ENCODE data around the gene FRS3.

DNA sequence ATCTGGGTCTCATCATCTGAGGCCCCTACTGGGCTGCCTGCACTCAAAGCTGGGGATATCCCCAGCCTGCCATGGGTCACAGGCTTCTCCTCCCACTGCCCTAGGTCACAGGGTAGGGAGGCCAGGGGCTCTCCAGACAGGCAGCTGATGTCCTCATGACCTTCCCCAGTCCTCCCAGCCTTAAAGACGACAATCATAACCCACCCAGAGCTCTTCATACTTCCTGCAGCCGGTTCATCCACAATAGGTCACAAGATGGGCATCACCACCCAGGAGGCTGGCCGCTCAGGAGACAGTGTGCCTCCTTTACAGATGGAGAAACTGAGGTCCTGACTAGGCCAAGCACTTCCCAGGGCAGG, 59.5 kb downstream of the FRS3 start:
- TF ChIP-seq JUND (IDR thresholded peaks at IDR 0.05; ENCODE audit: low read length) (no peak), JUN (IDR thresholded peaks at IDR 0.05; ENCODE audit: low read depth, low read length) (no peak), POLR2A (IDR thresholded peaks at IDR 0.05; ENCODE audit: control extremely low read depth in 1 of 2, low read depth in 2 of 2, low read length in 2 of 2) (no peak), TAF1 (IDR thresholded peaks at IDR 0.05; ENCODE audit: low read depth, low read length) (no peak), SRF (IDR thresholded peaks at IDR 0.05; ENCODE audit: low read depth, low read length) (no peak), EZH2 (IDR thresholded peaks at IDR 0.05; ENCODE audit: low read depth, low read length, severe bottlenecking) (no peak), RNF2 (IDR thresholded peaks at IDR 0.05; ENCODE audit: borderline replicate concordance, low read depth, low read length, missing control alignments, poor library complexity, severe bottlenecking) (no peak)
- TF ChIP-seq, protein P1, sequence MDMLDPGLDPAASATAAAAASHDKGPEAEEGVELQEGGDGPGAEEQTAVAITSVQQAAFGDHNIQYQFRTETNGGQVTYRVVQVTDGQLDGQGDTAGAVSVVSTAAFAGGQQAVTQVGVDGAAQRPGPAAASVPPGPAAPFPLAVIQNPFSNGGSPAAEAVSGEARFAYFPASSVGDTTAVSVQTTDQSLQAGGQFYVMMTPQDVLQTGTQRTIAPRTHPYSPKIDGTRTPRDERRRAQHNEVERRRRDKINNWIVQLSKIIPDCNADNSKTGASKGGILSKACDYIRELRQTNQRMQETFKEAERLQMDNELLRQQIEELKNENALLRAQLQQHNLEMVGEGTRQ (IDR thresholded peaks at IDR 0.05; ENCODE audit: low read length) = no peak
- TF ChIP-seq, protein P2, sequence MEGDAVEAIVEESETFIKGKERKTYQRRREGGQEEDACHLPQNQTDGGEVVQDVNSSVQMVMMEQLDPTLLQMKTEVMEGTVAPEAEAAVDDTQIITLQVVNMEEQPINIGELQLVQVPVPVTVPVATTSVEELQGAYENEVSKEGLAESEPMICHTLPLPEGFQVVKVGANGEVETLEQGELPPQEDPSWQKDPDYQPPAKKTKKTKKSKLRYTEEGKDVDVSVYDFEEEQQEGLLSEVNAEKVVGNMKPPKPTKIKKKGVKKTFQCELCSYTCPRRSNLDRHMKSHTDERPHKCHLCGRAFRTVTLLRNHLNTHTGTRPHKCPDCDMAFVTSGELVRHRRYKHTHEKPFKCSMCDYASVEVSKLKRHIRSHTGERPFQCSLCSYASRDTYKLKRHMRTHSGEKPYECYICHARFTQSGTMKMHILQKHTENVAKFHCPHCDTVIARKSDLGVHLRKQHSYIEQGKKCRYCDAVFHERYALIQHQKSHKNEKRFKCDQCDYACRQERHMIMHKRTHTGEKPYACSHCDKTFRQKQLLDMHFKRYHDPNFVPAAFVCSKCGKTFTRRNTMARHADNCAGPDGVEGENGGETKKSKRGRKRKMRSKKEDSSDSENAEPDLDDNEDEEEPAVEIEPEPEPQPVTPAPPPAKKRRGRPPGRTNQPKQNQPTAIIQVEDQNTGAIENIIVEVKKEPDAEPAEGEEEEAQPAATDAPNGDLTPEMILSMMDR (IDR thresholded peaks at IDR 0.05; ENCODE audit: control extremely low read depth in 1 of 3, insufficient read depth in 1 of 3, low read depth in 1 of 3, low read length in 3 of 3) = no peak
- TF ChIP-seq, protein P3, sequence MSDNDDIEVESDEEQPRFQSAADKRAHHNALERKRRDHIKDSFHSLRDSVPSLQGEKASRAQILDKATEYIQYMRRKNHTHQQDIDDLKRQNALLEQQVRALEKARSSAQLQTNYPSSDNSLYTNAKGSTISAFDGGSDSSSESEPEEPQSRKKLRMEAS (IDR thresholded peaks at IDR 0.05) = no peak
- TF ChIP-seq, protein P4, sequence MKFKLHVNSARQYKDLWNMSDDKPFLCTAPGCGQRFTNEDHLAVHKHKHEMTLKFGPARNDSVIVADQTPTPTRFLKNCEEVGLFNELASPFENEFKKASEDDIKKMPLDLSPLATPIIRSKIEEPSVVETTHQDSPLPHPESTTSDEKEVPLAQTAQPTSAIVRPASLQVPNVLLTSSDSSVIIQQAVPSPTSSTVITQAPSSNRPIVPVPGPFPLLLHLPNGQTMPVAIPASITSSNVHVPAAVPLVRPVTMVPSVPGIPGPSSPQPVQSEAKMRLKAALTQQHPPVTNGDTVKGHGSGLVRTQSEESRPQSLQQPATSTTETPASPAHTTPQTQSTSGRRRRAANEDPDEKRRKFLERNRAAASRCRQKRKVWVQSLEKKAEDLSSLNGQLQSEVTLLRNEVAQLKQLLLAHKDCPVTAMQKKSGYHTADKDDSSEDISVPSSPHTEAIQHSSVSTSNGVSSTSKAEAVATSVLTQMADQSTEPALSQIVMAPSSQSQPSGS (IDR thresholded peaks at IDR 0.05; ENCODE audit: low read length) = no peak
